Osteoblast (primary cell): ENCODE measurements around the gene RPN2. TPM values are rescaled to one million over a fixed set of nuclear protein-coding genes. Genes with fewer than 3 reads are reported as not detected.

Experiments used
- DNase-seq: peaks from one replicate; pipeline ENCODE4 v3.0.0; 2011; ENCODE audit warnings: low spot score, mixed read lengths; ENCODE audit not compliant: insufficient read length; ENCODE audit errors: missing footprints
- H2AFZ ChIP-seq: 2 replicates; pipeline ENCODE4 v1.6.0; 2011; ENCODE audit warnings: mild to moderate bottlenecking, low read length
- H3K27ac ChIP-seq: 2 replicates; pipeline ENCODE4 v1.5.1; 2011; ENCODE audit warnings: mild to moderate bottlenecking, low read depth, low read length, moderate library complexity
- H3K27me3 ChIP-seq: 2 replicates; pipeline ENCODE4 v1.6.0; 2012; ENCODE audit warnings: mild to moderate bottlenecking, control low read depth, inconsistent platforms, low read length, moderate library complexity; ENCODE audit not compliant: insufficient read depth
- H3K36me3 ChIP-seq: 2 replicates; pipeline ENCODE4 v1.5.1; 2011; ENCODE audit warnings: mild to moderate bottlenecking, low read length, control low read depth, moderate library complexity; ENCODE audit not compliant: insufficient read depth
- H3K4me1 ChIP-seq: 2 replicates; pipeline ENCODE4 v1.5.1; 2011; ENCODE audit warnings: mild to moderate bottlenecking, low read length, control low read depth, moderate library complexity; ENCODE audit not compliant: insufficient read depth
- H3K4me2 ChIP-seq: 2 replicates; pipeline ENCODE4 v1.6.0; 2011; ENCODE audit warnings: mild to moderate bottlenecking, low read length; ENCODE audit not compliant: insufficient read depth
- H3K4me3 ChIP-seq: fragments of 200-600 bp; sonication (generic); 3 replicates; pipeline ENCODE4 v1.5.1; 2012; ENCODE audit warnings: mild to moderate bottlenecking, low read length, inconsistent platforms; ENCODE audit not compliant: insufficient read depth
- H3K79me2 ChIP-seq: 2 replicates; pipeline ENCODE4 v1.6.0; 2012; ENCODE audit warnings: mild to moderate bottlenecking, low read length, control low read depth, inconsistent platforms; ENCODE audit not compliant: insufficient read depth
- H3K9me3 ChIP-seq: 2 replicates; pipeline ENCODE4 v1.5.1; 2011; ENCODE audit warnings: low read depth, low read length, control low read depth
- H4K20me1 ChIP-seq: 2 replicates; pipeline ENCODE4 v1.6.0; 2012; ENCODE audit warnings: mild to moderate bottlenecking, low read length, control low read depth; ENCODE audit not compliant: insufficient read depth
- total RNA-seq: library from RNA; depleted of rRNA; stranded (reverse); fragments of >200 nt; gene quantifications from 2 replicates; pipeline ENCODE4 v1.2.3, GENCODE V29; 2012
- TF ChIP-seq, protein P1 (sequence below): IDR thresholded peaks from 2 replicates; pipeline ENCODE4 v1.5.1; 2011; ENCODE audit warnings: mild to moderate bottlenecking, low read depth, low read length, moderate library complexity; ENCODE audit errors: extremely low read depth

The RPN2 gene
- total RNA-seq, 1 donor: 213 TPM

DNA sequence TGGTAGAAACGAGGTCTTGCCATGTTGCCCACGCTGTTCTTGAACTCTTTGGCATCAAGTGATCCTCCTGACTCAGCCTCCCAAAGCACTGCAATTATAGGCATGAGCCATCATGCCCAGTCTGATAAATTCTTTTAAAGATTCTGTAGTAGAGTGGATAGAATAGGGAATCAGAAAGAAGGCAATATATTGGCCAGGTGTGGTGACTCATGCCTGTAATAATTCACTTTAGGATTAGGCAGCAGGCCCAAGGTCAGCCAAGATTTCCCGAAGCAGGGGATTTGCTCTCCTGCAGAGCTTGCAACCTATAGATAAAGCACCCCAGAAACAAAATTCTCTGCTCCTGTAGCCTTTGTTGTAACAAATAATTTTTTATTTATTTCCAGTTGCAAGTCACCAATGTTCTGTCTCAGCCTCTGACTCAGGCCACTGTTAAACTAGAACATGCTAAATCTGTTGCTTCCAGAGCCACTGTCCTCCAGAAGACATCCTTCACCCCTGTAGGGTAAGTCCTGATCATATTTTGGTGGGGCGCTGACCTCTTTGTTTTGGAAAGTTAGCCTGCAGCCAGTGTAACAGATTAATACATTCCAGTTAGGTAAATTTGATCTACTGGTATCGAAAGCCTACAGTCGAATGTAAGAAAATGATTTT, 30.7 kb downstream of the RPN2 start:
- Histone ChIP-seq H3K4me3 (no peak overlapping the region), H2AFZ (no peak overlapping the region), H3K27me3 (no peaks in the 10 kb centered on the region), H3K4me1 (no peaks in the 10 kb centered on the region), H4K20me1 (peaks cover 2% of the 10 kb centered on the region), H3K27ac (no peak overlapping the region), H3K4me2 (no peak overlapping the region), H3K36me3 (peaks cover 79% of the 10 kb centered on the region), H3K9me3 (no peaks in the 10 kb centered on the region), H3K79me2 (peaks cover 2% of the 10 kb centered on the region)
- TF ChIP-seq, protein P1, sequence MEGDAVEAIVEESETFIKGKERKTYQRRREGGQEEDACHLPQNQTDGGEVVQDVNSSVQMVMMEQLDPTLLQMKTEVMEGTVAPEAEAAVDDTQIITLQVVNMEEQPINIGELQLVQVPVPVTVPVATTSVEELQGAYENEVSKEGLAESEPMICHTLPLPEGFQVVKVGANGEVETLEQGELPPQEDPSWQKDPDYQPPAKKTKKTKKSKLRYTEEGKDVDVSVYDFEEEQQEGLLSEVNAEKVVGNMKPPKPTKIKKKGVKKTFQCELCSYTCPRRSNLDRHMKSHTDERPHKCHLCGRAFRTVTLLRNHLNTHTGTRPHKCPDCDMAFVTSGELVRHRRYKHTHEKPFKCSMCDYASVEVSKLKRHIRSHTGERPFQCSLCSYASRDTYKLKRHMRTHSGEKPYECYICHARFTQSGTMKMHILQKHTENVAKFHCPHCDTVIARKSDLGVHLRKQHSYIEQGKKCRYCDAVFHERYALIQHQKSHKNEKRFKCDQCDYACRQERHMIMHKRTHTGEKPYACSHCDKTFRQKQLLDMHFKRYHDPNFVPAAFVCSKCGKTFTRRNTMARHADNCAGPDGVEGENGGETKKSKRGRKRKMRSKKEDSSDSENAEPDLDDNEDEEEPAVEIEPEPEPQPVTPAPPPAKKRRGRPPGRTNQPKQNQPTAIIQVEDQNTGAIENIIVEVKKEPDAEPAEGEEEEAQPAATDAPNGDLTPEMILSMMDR: no peak
- DNase-seq: no peak

DNA sequence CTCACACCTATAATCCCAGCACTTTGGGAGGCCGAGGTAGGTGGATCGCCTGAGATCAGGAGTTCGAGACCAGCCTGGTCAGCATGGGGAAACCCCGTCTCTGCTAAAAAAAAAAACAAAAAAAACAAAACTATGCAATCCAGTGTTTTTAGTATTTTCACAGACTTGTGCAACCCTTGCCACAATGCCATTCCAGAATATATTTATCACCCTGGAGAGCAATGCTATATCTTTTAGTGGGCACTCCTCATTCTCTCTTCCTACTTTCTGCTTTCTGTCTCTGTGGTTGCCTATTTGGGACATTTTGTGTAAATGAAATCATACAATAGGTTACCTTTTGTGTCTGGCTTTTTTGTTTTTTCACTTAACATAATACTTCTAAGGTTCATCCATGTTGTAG, 39.3 kb downstream of the RPN2 start:
- Histone ChIP-seq H3K4me1 (peaks cover 10% of the 10 kb centered on the region), H3K4me3 (no peak overlapping the region), H3K27me3 (no peaks in the 10 kb centered on the region), H2AFZ (no peak overlapping the region), H3K36me3 (peaks cover 28% of the 10 kb centered on the region), H3K27ac (no peak overlapping the region), H3K9me3 (no peaks in the 10 kb centered on the region), H3K4me2 (no peak overlapping the region), H3K79me2 (peaks cover 14% of the 10 kb centered on the region), H4K20me1 (peaks cover 2% of the 10 kb centered on the region)
- TF ChIP-seq, protein P1: no peak
- no peak for DNase-seq

DNA sequence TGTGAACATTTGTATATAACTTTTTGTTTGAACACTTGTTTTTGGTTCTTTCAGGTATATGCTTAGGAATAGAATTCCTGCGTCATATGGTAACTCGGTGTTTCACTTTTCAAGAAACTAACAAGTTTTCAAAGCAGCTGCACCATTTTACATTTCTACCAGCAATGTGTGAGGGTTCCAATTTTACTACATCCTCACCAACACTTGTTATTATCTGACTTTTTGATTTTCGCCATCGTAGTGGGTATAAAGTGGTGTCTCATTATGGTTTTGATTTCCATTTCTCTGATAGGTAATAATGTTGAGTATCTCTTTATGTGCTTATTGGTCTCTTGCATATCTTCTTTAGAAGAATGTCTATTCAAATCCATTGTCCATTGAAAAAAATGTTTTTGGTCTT, 39.8 kb downstream of the RPN2 start:
- Histone ChIP-seq H3K9me3 (no peaks in the 10 kb centered on the region), H3K4me3 (no peak overlapping the region), H3K27ac (no peak overlapping the region), H3K36me3 (peaks cover 28% of the 10 kb centered on the region), H3K4me2 (no peak overlapping the region), H3K4me1 (peaks cover 13% of the 10 kb centered on the region), H3K79me2 (peaks cover 14% of the 10 kb centered on the region), H2AFZ (no peak overlapping the region), H3K27me3 (no peaks in the 10 kb centered on the region), H4K20me1 (peaks cover 2% of the 10 kb centered on the region)
- DNase-seq: no peak
- TF ChIP-seq, protein P1: no peak

DNA sequence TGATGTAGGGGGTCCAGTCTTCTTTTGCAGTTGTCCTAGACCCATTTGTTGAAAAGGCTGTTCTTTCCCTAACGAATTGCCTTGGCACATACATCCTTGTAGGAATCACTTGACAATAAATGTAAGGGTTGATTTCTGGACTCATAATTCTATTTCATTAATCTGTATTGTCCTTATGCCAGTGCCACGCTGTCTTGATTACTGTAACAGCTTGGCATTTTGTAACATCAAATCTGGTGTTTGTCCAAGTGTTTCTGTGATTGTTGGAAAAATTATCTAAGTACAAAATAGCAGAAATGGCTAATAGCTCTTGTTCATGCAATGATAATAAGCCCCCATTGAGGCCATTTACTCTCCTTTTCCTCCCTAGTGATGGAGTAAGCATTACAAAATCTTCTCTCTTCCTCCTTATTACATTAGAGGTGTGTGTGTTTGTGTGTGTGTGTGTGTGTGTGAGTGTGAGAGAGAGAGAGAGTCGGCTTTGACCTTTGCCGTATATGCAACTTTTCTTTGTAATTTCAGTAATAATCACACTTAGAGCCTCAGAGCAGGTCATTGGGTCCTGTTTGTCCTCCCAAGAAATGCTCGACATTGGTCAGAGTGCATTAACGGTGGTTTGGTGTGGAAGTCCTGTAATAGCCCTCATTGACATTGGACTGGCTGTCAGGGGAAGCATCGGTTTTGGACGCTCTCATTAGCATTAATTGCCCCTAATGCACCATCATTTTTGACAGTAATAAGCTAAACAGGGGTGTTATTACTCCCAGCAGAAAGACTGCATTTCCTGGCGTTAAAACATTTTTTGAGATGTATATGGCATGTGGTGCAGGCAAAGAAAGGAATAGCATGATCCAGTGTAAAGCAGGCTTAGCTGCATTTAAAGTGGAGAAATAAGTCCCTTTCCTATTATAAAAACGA, 40.9 kb downstream of the RPN2 start:
- H2AFZ ChIP-seq: no peak overlapping the region
- TF ChIP-seq, protein P1: no peak
- DNase-seq: no peak
- no peak overlapping the region for H3K4me3 ChIP-seq
- no peaks in the 10 kb centered on the region for H3K27me3 ChIP-seq
- peaks cover 13% of the 10 kb centered on the region for H3K4me1 ChIP-seq
- no peak overlapping the region for H3K27ac ChIP-seq
- H3K9me3 ChIP-seq: no peaks in the 10 kb centered on the region
- peaks cover 29% of the 10 kb centered on the region for H3K36me3 ChIP-seq
- peaks cover 14% of the 10 kb centered on the region for H3K79me2 ChIP-seq
- H4K20me1 ChIP-seq: no peaks in the 10 kb centered on the region
- H3K4me2 ChIP-seq: no peak overlapping the region
